GM12801 (cell line): ENCODE measurements around the gene KCNMA1.

ENCODE experiments used
- CTCF ChIP-seq: IDR thresholded peaks from one replicate; pipeline ENCODE4 v1.5.1; 2011; ENCODE audit warnings: control low read depth; ENCODE audit not compliant: insufficient read length; ENCODE audit errors: extremely low read depth

KCNMA1 gene

GRCh38 chr10:77305650-77306632 is 331.7 kb downstream of the KCNMA1 start:
- TF ChIP-seq CTCF: no peak

- no peak for TF ChIP-seq CTCF
Measured at GRCh38 chr10:77304192-77304591, 333.4 kb downstream of the KCNMA1 start.

GRCh38 chr10:77301305-77301730 is 336.3 kb downstream of the KCNMA1 start:
- no peak for TF ChIP-seq CTCF

- no peak for TF ChIP-seq CTCF
Measured at GRCh38 chr10:77300682-77301302, 336.8 kb downstream of the KCNMA1 start.

GRCh38 chr10:77299320-77299719 is 338.3 kb downstream of the KCNMA1 start:
- no peak for TF ChIP-seq CTCF

GRCh38 chr10:77297393-77297739 is 340.2 kb downstream of the KCNMA1 start:
- TF ChIP-seq CTCF: no peak

GRCh38 chr10:77296534-77297392 is 340.8 kb downstream of the KCNMA1 start:
- TF ChIP-seq CTCF: no peak
